GM19043 (cell line): ENCODE data around the gene SIAE.

ENCODE experiments used
- ATAC-seq: cut with Tn5 transposase; IDR thresholded peaks from one replicate; pipeline ENCODE4 v1.9.1; 2021; ENCODE audit warnings: low read depth; ENCODE audit not compliant: unreplicated experiment

SIAE gene

GRCh38 chr11:124583781-124584180 is 89.8 kb downstream of the SIAE start:
- no peak for ATAC-seq
